Measurements from ENCODE around the gene METTL6. TPM values are rescaled to one million over a fixed set of nuclear protein-coding genes. Genes with fewer than 3 reads are reported as not detected.
"Not testable (repeated sequence)": the region's sequence is repeated elsewhere in the genome, so short reads cannot be mapped to it uniquely, and the experiment has no call there.

Gene METTL6
- total RNA-seq, 5 donors from 2014 or later (not counting 1 experiment from before 2014, with no cell fraction given) = 8.1 to 19.9 (median 14.7) TPM

- CTCF ChIA-PET = interaction anchor here (0.6 to 2.0 kb wide), 2 partner anchors 38 to 136 kb away, joined by 4 to 19 read pairs; no protein-coding TSS in a partner anchor
- no peaks in the 10 kb centered on the region for H3K27me3 ChIP-seq (replicated peaks in 1 of 2; ENCODE audit: control insufficient read depth in 2 of 2, extremely low read depth in 1 of 2, insufficient read depth in 2 of 2, low read length in 1 of 2)
- POLR2A ChIA-PET = interaction anchor here in 1 of 2 donors (0.6 kb wide), 3 partner anchors 10 to 197 kb away, joined by 3 read pairs; no protein-coding TSS in a partner anchor
- H3K4me3 ChIP-seq (ENCODE audit: control insufficient read depth in 1 of 2, extremely low read depth in 1 of 2, low read length in 1 of 2) = no peak overlapping the region
- no peak overlapping the region for H3K27ac ChIP-seq (ENCODE audit: low read length)
- Mint-ChIP-seq H3K36me3 (no peaks in the 10 kb centered on the region), H3K9me3 (no peaks in the 10 kb centered on the region), H3K27ac (no peak overlapping the region), H3K4me3 (no peak overlapping the region), H3K4me1 (peaks cover 15 to 31% (median 17%) of the 10 kb centered on the region in 3 donors), H3K27me3 (no peaks in the 10 kb centered on the region)
- ATAC-seq (replicated peaks in 1 of 4) = no peak
- WGBS (ENCODE audit: insufficient coverage) = 83% methylated on average over 1 of the region's 3 CpGs
- no peak for DNase-seq
- peaks cover 0 to 14% of the 10 kb centered on the region in 2 experiments for H3K4me1 ChIP-seq (ENCODE audit: control insufficient read depth in 1 of 2, extremely low read depth in 1 of 2, insufficient read depth in 2 of 2, low read length in 2 of 2)
- H3K9me3 ChIP-seq = no peaks in the 10 kb centered on the region
- H3K36me3 ChIP-seq (ENCODE audit: control insufficient read depth in 2 of 2, extremely low read depth in 1 of 2, insufficient read depth in 1 of 2, low read length in 1 of 2) = no peaks in the 10 kb centered on the region
Observed at GRCh38 chr3:15403965-15404364, 23.4 kb downstream of the METTL6 start.

- Mint-ChIP-seq H3K4me3 (no peak overlapping the region), H3K9me3 (no peaks in the 10 kb centered on the region), H3K27ac (no peak overlapping the region), H3K4me1 (peaks cover 15 to 33% (median 17%) of the 10 kb centered on the region in 3 donors), H3K27me3 (no peaks in the 10 kb centered on the region), H3K36me3 (no peaks in the 10 kb centered on the region)
- no peak for DNase-seq
- Histone ChIP-seq H3K27ac (ENCODE audit: low read length) (no peak overlapping the region), H3K4me1 (ENCODE audit: control insufficient read depth in 1 of 2, extremely low read depth in 1 of 2, insufficient read depth in 2 of 2, low read length in 2 of 2) (peaks cover 0 to 17% of the 10 kb centered on the region in 2 experiments), H3K9me3 (no peaks in the 10 kb centered on the region), H3K4me3 (ENCODE audit: control insufficient read depth in 1 of 2, extremely low read depth in 1 of 2, low read length in 1 of 2) (no peak overlapping the region), H3K36me3 (ENCODE audit: control insufficient read depth in 2 of 2, extremely low read depth in 1 of 2, insufficient read depth in 1 of 2, low read length in 1 of 2) (no peaks in the 10 kb centered on the region), H3K27me3 (replicated peaks in 1 of 2; ENCODE audit: control insufficient read depth in 2 of 2, extremely low read depth in 1 of 2, insufficient read depth in 2 of 2, low read length in 1 of 2) (no peaks in the 10 kb centered on the region)
- ChIA-PET CTCF (interaction anchor here in 1 of 2 donors (0.8 to 1.8 kb wide), 2 partner anchors 135 to 200 kb away, joined by 3 to 7 read pairs; no protein-coding TSS in a partner anchor), POLR2A (no interaction called here)
- WGBS (ENCODE audit: insufficient coverage) = no CpG with 5 or more reads among the region's 3 CpGs
- ATAC-seq (replicated peaks in 1 of 4) = no peak
Observed at GRCh38 chr3:15403495-15403894, 23.8 kb downstream of the METTL6 start.

- ChIA-PET CTCF (interaction anchor here (0.6 to 1.8 kb wide), 3 partner anchors 134 to 425 kb away, joined by 3 to 7 read pairs (median 4); no protein-coding TSS in a partner anchor), POLR2A (no interaction called here)
- Mint-ChIP-seq H3K4me1 (peaks cover 15 to 38% (median 20%) of the 10 kb centered on the region in 3 donors), H3K27me3 (no peaks in the 10 kb centered on the region), H3K36me3 (no peaks in the 10 kb centered on the region), H3K9me3 (no peaks in the 10 kb centered on the region), H3K4me3 (no peak overlapping the region), H3K27ac (no peak overlapping the region)
- no peaks in the 10 kb centered on the region for H3K9me3 ChIP-seq
- ATAC-seq (replicated peaks in 1 of 4) (no peak), DNase-seq (no peak)
- H3K4me3 ChIP-seq (ENCODE audit: control insufficient read depth in 1 of 2, extremely low read depth in 1 of 2, low read length in 1 of 2) = no peak overlapping the region
- no peaks in the 10 kb centered on the region for H3K27me3 ChIP-seq (replicated peaks in 1 of 2; ENCODE audit: control insufficient read depth in 2 of 2, extremely low read depth in 1 of 2, insufficient read depth in 2 of 2, low read length in 1 of 2)
- no peak overlapping the region for H3K27ac ChIP-seq (ENCODE audit: low read length)
- WGBS (ENCODE audit: insufficient coverage) = 83% methylated on average over 2 of the region's 4 CpGs
- peaks cover 0 to 20% of the 10 kb centered on the region in 2 experiments for H3K4me1 ChIP-seq (ENCODE audit: control insufficient read depth in 1 of 2, extremely low read depth in 1 of 2, insufficient read depth in 2 of 2, low read length in 2 of 2)
- H3K36me3 ChIP-seq (ENCODE audit: control insufficient read depth in 2 of 2, extremely low read depth in 1 of 2, insufficient read depth in 1 of 2, low read length in 1 of 2) = no peaks in the 10 kb centered on the region
Observed at GRCh38 chr3:15401936-15402335, 25.4 kb downstream of the METTL6 start.

- WGBS (ENCODE audit: insufficient coverage) = 0% methylated on average over 2 of the region's 5 CpGs
- ATAC-seq (replicated peaks in 1 of 4) (peak in 3 of 4 experiments; percentile 45 to 82 (median 65)), DNase-seq (peak in 8 of 35 experiments; percentile 4 to 20 (median 10))
- Histone ChIP-seq H3K4me3 (ENCODE audit: control insufficient read depth in 1 of 2, extremely low read depth in 1 of 2, low read length in 1 of 2) (no peak overlapping the region), H3K4me1 (ENCODE audit: control insufficient read depth in 1 of 2, extremely low read depth in 1 of 2, insufficient read depth in 2 of 2, low read length in 2 of 2) (peaks cover 0 to 20% of the 10 kb centered on the region in 2 experiments), H3K27ac (ENCODE audit: low read length) (no peak overlapping the region), H3K36me3 (ENCODE audit: control insufficient read depth in 2 of 2, extremely low read depth in 1 of 2, insufficient read depth in 1 of 2, low read length in 1 of 2) (no peaks in the 10 kb centered on the region), H3K27me3 (replicated peaks in 1 of 2; ENCODE audit: control insufficient read depth in 2 of 2, extremely low read depth in 1 of 2, insufficient read depth in 2 of 2, low read length in 1 of 2) (no peaks in the 10 kb centered on the region), H3K9me3 (no peaks in the 10 kb centered on the region)
- H3K9me3 Mint-ChIP-seq = no peaks in the 10 kb centered on the region
- H3K27me3 Mint-ChIP-seq = no peaks in the 10 kb centered on the region
- peaks cover 15 to 34% (median 20%) of the 10 kb centered on the region in 3 donors for H3K4me1 Mint-ChIP-seq
- peak overlapping the region; percentile 39 to 48 for H3K27ac Mint-ChIP-seq
- POLR2A ChIA-PET = interaction anchor here in 1 of 2 donors (0.6 kb wide), 1 partner anchor 10 kb away, joined by 7 read pairs; no protein-coding TSS in a partner anchor
- CTCF ChIA-PET = interaction anchor here in 1 of 2 donors (0.6 to 1.1 kb wide), 2 partner anchors 132 to 173 kb away, joined by 3 read pairs; no protein-coding TSS in a partner anchor
- no peak overlapping the region for H3K4me3 Mint-ChIP-seq
- peaks cover 3% of the 10 kb centered on the region for H3K36me3 Mint-ChIP-seq
Observed at GRCh38 chr3:15399970-15400369, 27.4 kb downstream of the METTL6 start.

GRCh38 chr3:15398731-15399133 lies 28.6 kb downstream of the METTL6 start:
- H3K4me3 Mint-ChIP-seq; H3K27ac ChIP-seq (ENCODE audit: low read length); H3K27ac Mint-ChIP-seq; H3K4me3 ChIP-seq (ENCODE audit: control insufficient read depth in 1 of 2, extremely low read depth in 1 of 2, low read length in 1 of 2); ATAC-seq (replicated peaks in 1 of 4); H3K36me3 Mint-ChIP-seq; H3K27me3 Mint-ChIP-seq; H3K36me3 ChIP-seq (ENCODE audit: control insufficient read depth in 2 of 2, extremely low read depth in 1 of 2, insufficient read depth in 1 of 2, low read length in 1 of 2); H3K27me3 ChIP-seq (replicated peaks in 1 of 2; ENCODE audit: control insufficient read depth in 2 of 2, extremely low read depth in 1 of 2, insufficient read depth in 2 of 2, low read length in 1 of 2); H3K9me3 Mint-ChIP-seq; H3K9me3 ChIP-seq: not testable (repeated sequence)
- ChIA-PET CTCF (interaction anchor here (0.6 to 1.0 kb wide), 3 partner anchors 131 to 383 kb away, joined by 3 to 7 read pairs (median 5); no protein-coding TSS in a partner anchor), POLR2A (interaction anchor here in 1 of 2 donors (0.6 kb wide), 1 partner anchor 50 kb away, joined by 3 read pairs; no protein-coding TSS in a partner anchor)
- peaks cover 15 to 34% (median 20%) of the 10 kb centered on the region in 3 donors for H3K4me1 Mint-ChIP-seq
- WGBS (ENCODE audit: insufficient coverage) = 94% methylated on average over 2 of the region's 3 CpGs
- peak in 2 of 35 experiments; percentile 10 to 46 for DNase-seq
- H3K4me1 ChIP-seq (ENCODE audit: control insufficient read depth in 1 of 2, extremely low read depth in 1 of 2, insufficient read depth in 2 of 2, low read length in 2 of 2) = peaks cover 0 to 20% of the 10 kb centered on the region in 2 experiments

- H3K4me3 Mint-ChIP-seq; H3K27me3 Mint-ChIP-seq; POLR2A ChIA-PET; H3K36me3 ChIP-seq (ENCODE audit: control insufficient read depth in 2 of 2, extremely low read depth in 1 of 2, insufficient read depth in 1 of 2, low read length in 1 of 2); CTCF ChIA-PET; DNase-seq; H3K4me1 ChIP-seq (ENCODE audit: control insufficient read depth in 1 of 2, extremely low read depth in 1 of 2, insufficient read depth in 2 of 2, low read length in 2 of 2); H3K4me1 Mint-ChIP-seq; ATAC-seq (replicated peaks in 1 of 4); H3K9me3 ChIP-seq; H3K9me3 Mint-ChIP-seq; H3K27ac Mint-ChIP-seq; H3K4me3 ChIP-seq (ENCODE audit: control insufficient read depth in 1 of 2, extremely low read depth in 1 of 2, low read length in 1 of 2); H3K27ac ChIP-seq (ENCODE audit: low read length); H3K27me3 ChIP-seq (replicated peaks in 1 of 2; ENCODE audit: control insufficient read depth in 2 of 2, extremely low read depth in 1 of 2, insufficient read depth in 2 of 2, low read length in 1 of 2); H3K36me3 Mint-ChIP-seq: not testable (repeated sequence)
- WGBS (ENCODE audit: insufficient coverage) = no CpG with 5 or more reads among the region's 2 CpGs
Observed at GRCh38 chr3:15393252-15393651, 34.1 kb downstream of the METTL6 start.

Data from T-cell (primary cell).